ENCODE results near the gene ELP6.
A peak's percentile ranks its signal among the peaks of the same experiment; 100 is the strongest.
"Not testable (repeated sequence)": the region's sequence is repeated elsewhere in the genome, so short reads cannot be mapped to it uniquely, and the experiment has no call there.

Gene ELP6

DNA sequence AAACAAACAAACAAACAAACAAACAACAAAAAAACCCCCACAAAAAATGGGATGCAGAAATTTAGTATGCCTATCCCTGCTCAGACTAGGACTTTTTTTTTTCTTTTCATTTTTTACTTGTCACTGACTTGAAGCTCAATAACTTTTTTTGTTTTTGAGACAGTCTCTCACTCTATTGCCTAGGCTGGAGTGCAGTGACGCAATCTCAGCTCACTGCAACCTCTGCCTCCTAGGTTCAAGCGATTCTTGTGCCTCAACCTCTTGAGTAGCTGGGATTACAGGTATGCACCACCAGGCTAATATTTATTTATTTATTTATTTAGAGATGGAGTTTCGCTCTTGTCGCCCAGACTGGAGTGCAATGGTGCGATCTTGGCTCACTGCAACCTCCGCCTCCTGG is 8.2 kb downstream of the ELP6 start:
- DNase-seq = not testable (repeated sequence)

DNA sequence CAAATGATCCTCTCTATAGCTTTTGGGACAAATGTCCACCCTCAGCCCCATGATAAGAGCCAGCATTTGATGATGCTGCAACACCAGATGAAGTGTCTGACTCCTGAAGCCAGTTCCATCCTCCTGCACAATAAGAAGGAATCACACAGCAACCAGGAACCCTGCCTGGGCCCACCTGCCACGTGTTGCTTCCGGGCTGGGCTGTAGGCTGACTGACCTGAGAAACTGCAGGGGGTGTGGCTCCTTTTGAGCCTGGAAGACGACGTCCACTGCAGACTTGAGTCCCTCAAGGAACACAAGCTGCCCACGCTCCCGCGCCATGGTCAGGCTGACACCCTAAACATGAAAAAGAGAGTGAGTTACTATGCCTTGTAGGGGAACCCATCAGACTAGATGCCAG is 9.4 kb downstream of the ELP6 start:
- no peak for DNase-seq

DNA sequence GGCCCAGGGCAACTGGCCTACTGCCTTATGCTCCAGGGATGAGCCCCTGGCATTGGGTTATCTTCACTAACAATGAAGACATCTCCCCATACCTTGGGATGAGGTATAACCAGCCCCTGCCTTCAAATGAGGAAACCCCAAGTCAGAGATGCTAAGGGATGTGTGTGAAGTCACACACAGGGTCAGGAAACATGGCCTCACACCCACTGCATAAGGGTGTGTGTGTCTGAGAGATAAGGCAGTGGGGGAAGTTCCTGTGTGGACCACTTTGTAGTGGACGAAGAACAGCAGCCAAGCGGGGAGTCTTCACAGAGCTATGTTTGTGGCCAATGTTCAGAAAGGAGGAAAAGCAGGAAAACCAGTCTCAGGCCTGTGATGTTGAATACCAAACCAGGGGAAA is 10.5 kb downstream of the ELP6 start:
- no peak for DNase-seq

DNA sequence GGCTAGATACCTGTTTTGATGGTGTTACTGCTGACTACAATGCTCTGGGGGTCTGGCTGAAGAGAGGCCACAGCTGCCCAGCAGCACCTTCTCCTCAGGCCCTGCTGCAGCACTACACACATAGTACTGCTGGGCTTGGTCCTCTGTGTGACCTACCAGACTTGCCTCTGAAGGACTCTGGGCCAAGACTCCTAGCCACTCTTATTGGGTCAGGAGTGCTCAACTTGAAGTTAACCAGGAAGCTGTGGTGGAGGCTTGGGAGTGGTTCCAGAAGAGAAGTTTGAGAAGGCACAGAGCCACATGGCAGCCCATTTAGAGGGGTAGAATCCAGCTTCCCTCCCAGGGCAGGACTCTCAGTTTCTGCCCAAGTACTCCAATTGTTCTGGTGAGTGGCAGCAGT is 16.6 kb downstream of the ELP6 start:
- DNase-seq = no peak

DNA sequence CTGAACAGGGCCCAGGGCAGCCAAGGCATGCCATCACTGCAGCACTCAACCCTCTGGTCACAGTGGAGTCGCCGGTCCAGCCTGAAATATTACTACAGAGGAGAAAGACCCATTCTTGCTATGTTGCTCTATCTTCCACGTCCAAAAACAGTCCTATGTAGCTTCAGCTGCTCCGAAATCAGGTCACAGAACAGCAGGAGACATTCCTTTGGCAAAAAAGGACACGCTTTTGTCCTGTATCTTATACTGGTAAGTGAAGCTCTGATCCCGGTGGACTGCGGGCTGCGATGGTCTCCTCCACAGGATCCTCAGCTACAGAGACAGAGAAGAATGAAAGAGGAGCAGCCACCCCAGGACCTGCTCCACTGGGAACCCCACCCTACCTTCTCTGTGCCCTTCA is 17.6 kb downstream of the ELP6 start:
- DNase-seq = no peak

DNA sequence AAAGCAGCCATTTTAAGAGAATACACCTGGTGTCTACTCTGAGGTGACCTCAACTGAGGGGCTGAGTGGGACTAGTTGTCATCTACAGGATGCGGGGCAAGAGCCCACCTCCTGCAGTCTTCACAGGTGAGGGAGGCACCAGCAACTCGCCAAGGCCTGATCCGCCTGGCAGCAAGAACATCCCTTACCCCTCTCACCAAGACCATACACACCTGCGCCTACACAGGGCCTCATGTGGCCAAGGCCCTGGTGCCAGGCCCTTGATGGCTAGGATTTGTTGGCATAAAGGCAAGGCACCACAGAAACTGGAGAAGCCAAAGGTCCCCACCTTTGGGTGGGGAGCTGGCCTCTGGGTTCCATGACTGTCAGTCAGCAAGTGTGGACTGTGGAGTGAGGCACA is 18.4 kb downstream of the ELP6 start:
- DNase-seq = no peak

DNA sequence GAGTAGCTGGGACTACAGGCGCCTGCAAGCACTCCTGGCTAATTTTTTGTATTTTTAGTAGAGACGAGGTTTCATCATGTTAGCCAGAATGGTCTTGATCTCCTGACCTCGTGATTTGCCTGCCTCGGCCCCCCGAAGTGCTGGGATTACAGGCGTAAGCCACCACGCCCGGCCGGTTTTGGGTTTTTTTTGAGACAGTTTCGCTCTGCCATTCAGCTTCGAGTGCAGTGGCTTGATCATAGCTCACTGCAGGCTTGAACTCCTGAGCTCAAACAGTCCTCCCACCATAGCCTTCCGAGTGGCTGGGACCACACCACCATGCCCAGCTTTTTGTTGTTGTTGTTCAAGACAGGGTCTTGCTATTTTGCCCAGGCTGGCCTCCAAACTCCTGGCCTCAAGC is 21.7 kb downstream of the ELP6 start:
- DNase-seq = no peak

DNA sequence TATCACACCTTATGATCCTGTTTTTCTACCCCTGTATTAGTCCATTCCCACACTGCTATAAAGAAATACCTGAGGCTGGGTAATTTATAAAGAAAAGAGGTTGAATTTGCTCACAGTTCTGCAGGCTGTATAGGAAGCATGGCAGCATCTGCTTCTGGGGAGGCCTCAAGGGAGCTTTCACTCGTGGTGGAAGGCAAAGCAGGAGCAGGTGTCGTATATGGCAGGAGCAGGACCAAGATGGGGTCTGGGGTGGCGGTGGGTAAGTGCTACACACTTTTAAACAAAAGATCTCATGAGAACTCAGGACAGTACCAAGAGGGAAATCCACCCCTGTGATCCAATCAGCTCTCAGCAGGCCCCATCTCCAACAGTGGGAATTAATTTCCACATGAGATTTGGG is 22.3 kb downstream of the ELP6 start:
- no peak for DNase-seq

DNA sequence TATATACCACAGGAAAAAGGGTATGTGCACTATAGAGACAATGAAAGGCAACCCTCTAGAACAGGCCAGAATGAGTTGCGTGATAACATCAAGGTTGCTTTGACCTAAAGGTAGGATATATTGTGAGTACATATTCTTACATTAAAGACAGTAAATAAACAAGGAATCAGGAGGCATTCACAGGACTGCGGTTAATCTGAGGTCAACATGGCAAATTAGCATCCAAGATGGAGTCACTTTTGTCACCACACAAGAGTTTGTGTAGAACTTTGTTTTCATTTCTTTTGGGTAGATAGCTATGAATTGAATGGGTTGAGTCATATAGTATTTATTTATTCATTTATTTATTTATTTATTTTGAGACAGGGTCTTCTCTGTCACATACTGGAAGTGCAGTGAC is 26.2 kb downstream of the ELP6 start:
- no peak for DNase-seq

DNA sequence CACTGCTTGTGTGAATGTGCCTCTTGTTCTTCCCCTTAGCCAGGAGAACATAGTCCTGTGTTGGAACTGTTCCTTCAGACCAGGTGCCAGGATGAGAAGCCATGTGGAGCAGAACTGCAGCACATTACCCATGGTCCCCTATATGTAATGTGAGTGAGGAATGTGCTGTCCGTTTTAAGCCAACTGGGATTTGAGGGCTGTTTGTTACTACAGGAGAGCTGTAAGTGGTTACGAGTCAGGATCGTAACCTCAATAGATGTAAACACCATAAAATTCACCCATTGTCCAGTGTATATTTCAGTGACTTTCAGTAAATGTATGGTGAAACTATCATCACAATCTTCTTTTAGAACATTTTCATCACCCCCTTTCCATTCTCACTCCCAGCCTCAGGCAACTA is 27.7 kb downstream of the ELP6 start:
- DNase-seq = no peak

DNA sequence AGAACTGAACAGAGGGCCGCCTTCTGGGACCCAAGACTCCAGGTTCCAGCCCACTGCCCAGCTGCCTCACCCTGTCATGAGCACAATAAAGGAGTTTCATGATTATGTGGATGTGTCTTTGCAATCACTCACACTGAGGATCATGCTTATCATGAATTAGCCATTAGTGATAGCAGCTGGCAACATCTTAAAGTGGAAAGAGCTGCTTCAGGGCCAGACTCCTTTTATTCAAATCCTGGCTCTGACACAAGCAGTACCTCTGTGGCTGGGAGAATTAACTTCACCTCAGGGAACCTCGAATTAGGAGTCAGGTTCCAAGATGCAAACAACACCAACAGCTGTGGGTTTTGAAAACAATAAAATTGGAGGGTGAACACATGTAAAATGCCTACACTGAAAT is 31.1 kb downstream of the ELP6 start:
- DNase-seq = no peak

DNA sequence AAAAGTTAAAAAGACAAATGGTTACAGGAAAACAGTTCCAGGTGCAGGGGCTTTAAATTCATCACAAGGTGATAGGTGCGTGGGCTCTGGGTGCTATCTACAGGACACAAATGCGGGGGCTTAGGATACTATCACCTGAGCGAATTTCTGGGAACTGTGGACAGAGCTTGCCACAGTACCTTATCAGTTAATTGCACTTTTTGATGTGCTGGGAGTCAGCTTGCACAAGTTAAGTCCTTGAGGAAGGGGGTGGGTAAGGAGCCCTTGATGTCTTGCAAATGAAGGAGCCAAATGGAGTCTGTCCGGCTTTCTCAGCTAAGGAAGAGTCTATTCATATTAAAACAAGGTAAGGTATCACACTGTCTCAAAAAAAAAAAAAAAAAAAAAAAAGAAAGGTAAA is 31.7 kb downstream of the ELP6 start:
- DNase-seq = not testable (repeated sequence)

DNA sequence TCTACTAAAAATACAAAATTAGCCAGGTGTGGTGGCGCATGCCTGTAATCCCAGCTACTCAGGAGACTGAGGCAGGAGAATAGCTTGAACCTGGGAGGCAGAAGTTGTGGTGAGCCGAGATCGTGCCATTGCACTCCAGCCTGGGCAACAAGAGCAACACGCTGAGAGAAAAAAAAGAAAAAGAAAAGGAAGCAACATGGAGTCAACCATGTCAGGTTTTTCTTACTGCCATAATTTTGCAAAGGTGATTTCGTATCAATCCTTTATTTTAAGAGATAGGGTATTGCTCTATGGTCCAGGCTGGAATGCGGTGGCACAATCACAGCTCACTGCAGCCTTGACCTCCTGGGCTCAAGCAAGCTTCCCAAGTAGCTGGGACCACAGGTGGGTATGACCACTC is 33.2 kb downstream of the ELP6 start:
- DNase-seq = not testable (repeated sequence)

DNA sequence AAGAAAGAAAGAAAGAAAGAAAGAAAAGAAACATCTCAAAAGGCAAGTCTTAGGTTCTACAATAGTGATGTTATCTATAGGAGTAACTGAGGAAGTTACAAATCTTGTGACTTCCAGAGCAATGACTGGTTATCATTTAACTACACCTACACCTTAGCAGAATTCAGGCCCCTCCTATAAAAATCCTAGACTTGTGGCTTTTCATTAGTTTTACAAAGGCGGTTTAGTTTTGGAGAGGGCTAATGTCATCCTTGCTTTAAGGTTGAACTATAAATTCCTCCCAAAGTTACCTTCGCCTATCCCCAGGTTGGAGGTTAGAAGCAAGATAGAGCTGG is 33.7 kb downstream of the ELP6 start:
- DNase-seq = no peak

DNA sequence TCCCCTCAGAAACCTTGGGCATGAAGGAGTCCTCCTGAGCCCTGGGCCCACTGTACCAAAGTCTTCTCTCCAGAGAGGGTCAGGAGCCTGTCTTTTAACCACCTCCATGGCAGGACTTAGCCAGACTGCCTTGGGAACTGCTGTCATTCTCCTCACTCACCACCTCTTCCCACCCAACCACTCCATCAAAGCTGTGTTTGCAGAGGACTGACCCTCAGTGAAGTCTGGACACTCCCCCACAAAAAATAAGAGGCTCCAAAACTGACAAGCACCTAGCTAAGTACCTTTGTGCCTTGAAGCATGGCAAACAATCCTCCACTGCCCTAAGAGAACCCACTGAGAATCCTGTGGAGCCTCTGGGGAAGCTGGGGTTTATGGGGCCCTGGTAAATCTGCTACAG is 35.5 kb downstream of the ELP6 start:
- no peak for DNase-seq

DNA sequence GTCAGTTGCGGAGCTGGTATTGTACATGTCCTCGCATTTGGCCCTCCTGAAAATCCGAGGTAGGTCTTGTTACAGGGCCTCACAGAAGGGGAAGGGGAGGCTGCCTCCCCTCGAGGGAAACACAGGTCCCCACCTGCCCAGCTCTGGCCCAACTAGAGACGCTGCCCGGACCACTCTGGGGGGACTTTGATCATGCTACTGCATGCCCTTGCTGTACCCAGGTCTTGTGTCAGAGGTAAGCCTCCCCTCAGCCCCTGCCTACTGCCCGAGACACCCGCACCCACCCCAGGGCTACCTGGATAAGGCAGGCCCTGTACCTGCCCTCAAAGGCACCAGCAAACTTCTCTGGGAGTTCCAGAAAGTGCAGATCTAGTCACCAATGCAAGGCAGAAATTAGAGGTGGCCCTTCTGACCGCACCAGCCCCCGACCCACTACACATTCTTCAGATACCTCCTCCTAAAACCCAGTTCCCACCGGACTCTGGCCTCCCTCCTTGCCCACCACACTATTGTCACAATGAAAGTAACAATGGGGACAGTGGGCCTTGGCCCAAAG is 36.8 kb downstream of the ELP6 start:
- no peak for DNase-seq

DNA sequence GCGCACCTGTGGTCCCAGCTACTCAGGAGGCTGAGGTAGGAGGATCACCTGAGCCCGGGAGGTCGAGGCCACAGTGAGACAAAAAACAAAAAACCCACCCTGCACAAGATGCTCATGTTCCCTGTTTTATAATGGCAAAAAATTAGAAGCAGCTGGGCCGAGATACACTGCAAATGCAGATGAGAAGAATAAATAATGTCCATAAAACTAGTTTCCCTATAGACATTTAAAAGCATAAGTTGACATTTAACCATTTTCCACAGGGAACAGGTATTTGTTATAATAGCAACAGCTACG is 37.2 kb downstream of the ELP6 start:
- DNase-seq = no peak

DNA sequence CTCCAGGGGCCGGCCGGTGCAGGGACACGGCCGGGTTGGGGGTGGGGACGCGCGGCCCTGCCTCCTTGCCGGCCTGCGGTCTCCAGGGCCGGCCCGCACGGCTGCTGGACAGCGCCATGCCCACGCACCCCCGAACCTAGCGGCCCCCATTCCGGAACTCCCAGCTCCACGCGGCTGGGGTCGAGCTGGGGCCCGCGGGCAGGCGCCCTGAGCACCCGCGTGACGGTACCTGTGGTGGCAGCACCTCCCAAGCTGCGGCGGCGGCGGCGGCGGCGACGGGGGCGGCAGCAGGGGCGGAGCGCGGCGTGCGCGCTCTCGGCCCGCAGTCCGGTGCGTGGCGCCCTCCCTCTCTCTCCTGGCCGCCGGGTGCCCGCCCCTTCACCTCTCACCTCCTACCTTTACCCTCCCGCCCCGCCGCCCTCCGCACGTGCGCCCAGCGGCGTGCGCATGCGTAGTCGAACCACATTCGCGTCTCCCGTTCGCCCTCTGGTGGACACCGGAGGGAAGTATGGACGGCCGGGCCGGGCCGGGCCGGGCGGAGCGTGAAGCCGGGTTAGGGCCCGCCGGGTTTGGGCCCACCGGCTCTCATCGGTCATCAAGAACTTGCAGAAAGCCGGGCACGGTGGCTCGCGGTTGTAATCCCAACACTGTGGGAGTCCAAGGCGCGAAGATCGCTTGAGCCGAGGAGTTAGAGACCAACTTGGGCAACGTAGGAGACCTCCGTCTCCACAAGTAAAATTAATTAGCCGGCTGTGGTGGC is 37.8 kb downstream of the ELP6 start, which contains the start of gene SCAP:
Gene SCAP (minus strand): TSS at position 372 of the 760 bp plus-strand sequence. CDS start 32,948 bp downstream, outside the sequence.
- peak; percentile 93 for DNase-seq

DNA sequence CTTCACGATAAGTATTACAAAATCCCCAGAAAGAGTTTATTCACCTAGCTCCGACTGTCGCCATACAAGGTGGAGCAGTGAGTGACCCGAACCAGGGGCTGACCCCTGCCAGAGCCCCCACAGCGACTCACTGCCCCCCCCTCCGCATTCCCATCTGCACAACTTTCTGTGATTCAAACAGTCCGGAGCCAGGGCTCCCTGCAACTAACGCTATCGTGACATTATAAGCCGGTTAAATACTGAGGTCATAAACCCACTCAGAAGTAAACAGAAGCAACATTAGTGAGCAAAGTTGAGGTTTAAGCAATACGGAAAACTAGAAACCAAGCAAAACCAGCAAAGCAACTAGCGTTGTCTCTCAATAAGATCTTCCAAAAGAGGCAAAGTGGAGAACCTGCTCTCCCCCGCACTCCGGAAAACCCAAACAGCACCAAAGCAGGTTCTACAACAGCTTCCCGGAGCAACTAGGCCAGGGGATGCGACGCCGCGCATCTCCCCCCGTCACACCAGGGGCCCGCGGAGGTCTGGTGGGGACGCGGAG is 38.4 kb downstream of the ELP6 start:
- DNase-seq = no peak

DNA sequence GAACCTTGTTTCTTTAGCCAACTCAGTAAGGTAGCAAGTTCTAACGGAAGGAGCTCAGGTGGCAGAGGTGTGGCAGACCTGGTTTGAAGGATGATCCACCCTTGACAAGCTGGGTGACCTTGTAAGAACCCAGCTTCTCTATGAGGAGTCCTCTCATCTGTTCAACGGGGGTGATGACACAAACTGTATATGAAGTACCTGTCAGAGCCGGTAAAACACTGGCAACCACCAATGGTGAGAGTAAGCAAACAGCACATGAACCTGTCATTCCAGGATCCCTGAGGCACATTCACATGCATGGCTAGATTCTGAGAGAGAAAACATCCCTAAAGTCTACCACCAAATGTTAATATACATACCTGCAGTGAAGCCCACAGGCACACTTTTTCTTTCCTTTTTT is 40.1 kb downstream of the ELP6 start:
- DNase-seq = no peak

DNA sequence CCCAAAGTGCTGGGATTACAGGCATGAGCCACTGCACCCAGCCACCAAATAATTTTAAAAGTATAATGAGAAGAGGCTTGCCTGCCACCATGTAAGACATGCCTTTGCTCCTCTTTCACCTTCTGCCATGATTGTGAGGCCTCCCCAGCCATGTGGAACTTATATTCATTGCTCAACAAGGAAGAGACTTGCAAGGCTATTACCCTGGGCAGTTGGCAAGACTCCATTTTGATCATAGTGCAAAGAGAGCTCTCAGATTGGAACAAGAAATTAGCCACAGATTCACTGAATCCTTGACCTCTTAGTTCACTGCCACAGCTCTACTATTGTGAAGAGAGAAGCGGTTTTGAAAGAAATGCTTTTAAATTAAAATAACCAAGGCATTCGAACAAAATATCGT is 43.9 kb downstream of the ELP6 start:
- no peak for DNase-seq

DNA sequence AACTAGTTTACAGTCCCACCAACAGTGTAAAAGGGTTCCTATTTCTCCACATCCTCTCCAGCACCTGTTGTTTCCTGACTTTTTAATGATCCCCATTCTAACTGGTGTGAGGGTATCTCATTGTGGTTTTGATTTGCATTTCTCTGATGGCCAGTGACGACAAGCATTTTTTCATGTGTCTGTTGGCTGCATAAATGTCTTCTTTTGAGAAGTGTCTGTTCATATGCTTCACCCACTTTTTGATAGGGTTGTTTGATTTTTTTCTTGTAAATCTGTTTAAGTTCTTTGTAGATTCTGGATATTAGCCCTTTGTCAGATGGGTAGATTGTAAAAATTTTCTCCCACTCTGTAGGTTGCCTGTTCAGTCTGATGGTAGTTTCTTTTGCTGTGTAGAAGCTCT is 45.2 kb downstream of the ELP6 start:
- DNase-seq = not testable (repeated sequence)

DNA sequence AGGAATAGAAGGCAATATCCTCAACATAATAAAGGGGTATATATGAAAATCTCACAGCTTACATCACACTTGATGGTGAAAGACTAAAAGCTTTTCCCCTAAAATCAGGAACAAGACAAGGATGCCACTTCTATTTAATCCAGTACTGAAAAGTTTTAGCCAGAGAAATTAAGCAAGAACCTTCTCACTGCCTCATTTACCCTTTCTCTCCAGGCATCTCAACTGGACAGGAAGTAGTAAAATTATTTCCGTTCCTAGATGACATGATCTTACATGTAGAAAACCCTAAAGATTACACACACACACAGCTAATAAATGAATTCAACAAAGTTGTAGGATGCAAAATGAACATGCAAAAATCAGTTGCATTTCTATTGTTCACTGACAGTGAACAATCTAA is 48.9 kb downstream of the ELP6 start:
- DNase-seq = no peak

DNA sequence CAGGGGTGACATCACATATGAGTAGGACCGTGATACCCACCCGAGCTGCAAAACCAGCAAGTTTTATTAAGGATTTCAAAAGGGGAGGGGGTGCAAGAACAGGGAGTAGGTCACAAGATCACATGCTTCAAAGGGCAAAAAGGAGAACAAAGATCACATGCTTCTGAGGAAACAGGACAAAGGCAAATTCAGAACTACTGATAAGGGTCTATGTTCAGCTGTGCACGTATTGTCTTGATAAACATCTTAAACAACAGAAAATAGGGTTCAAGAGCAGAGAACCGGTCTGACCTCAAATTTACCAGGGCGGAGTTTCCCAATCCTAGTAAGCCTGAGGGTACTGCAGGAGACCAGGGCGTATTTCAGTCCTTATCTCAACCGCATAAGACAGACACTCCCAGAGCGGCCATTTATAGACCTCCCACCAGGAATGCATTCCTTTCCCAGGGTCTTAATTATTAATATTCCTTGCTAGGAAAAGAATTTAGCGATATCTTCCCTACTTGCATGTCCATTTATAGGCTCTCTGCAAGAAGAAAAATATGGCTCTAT is 53.9 kb downstream of the ELP6 start:
- DNase-seq = not testable (repeated sequence)

DNA sequence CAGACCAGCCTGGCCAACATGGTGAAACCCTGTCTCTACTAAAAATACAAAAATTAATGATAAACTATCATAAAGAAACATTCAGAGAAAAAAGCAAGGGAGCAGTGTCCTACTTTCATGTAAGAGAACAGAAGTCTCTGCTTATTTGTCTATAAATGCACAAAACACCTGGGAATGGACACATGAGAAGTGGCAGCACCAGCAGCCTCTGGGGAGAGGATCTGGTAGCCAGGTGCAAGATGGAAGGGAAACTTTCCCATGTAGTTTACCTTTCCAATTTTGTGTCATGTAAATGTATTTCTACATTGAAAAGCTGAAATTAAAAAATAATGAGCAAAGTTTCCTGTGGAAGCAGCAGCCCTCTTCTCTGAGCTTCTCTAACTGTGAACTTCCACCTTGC is 56.5 kb downstream of the ELP6 start:
- no peak for DNase-seq

Data from femur (tissue), 1 donor.